Small intestine (tissue), 7 donors: ENCODE data around the gene MFN2. TPM values are rescaled to one million over a fixed set of nuclear protein-coding genes. Genes with fewer than 3 reads are reported as not detected.

ENCODE experiments used
- DNase-seq, 2 donors: peaks; one replicate each; pipeline versions ENCODE4 v3.0.0 to v3.0.0-alpha.2; 2013
- FAIRE-seq: peaks from 2 replicates; lab custom pipeline; 2012; peaks lifted over from hg19 to GRCh38; lab: Jason Lieb, UNC
- H3K27ac ChIP-seq, 3 donors: one replicate each; pipeline ENCODE4 v1.5.1; 2013; ENCODE audit warnings: low read length in 2 of 3, mild to moderate bottlenecking in 2 of 3, control low read depth in 1 of 3, inconsistent platforms in 1 of 3, low read depth in 1 of 3, moderate library complexity in 1 of 3
- H3K27me3 ChIP-seq, 3 donors: one replicate each; pipeline ENCODE4 v1.6.1; 2013; ENCODE audit warnings: low read length in 3 of 3, inconsistent platforms in 1 of 3; ENCODE audit not compliant: control insufficient read depth in 3 of 3, insufficient read depth in 3 of 3
- H3K36me3 ChIP-seq, 3 donors: one replicate each; pipeline ENCODE4 v1.6.1; 2013; ENCODE audit warnings: low read length in 3 of 3, inconsistent platforms in 1 of 3, low read depth in 1 of 3, mild to moderate bottlenecking in 1 of 3, moderate library complexity in 1 of 3; ENCODE audit not compliant: control insufficient read depth in 3 of 3, insufficient read depth in 2 of 3
- H3K4me1 ChIP-seq, 3 donors: one replicate each; pipeline ENCODE4 v1.6.1; 2013; ENCODE audit warnings: low read length in 2 of 3, inconsistent platforms in 1 of 3, low read depth in 1 of 3, mild to moderate bottlenecking in 1 of 3, moderate library complexity in 1 of 3; ENCODE audit not compliant: control insufficient read depth in 3 of 3, insufficient read depth in 2 of 3
- H3K4me3 ChIP-seq, 3 donors: one replicate each; pipeline ENCODE4 v1.5.1; 2013; ENCODE audit warnings: low read length in 3 of 3, control low read depth in 1 of 3, inconsistent platforms in 1 of 3, low read depth in 1 of 3, mild to moderate bottlenecking in 1 of 3, moderate library complexity in 1 of 3
- H3K9me3 ChIP-seq, 2 donors: one replicate each; pipeline ENCODE4 v1.6.1; 2013; ENCODE audit warnings: low read depth in 1 of 2, low read length in 1 of 2; ENCODE audit not compliant: control insufficient read depth in 2 of 2, insufficient read depth in 1 of 2
- WGBS, 3 donors: extraction: QIAGEN DNeasy Blood & Tissue Kit; methylation state at CpG; one replicate each; pipeline ENCODE4 v1.1.7; 2013; 5-methylcytosine and 5-hydroxymethylcytosine counted together
- polyA plus RNA-seq, 4 donors: library from polyadenylated mRNA; stranded (reverse) in 3 of 4; unstranded in 1 of 4; fragments of 200-250 nt in 3 of 4; fragments of 120-200 nt in 1 of 4; gene quantifications; one replicate each; pipeline versions ENCODE4 v1.2.1 to v1.2.3, GENCODE V29; 2013
- donor health status: healthy with polysubstance abuse.
- donor health status: control.
- donor health status: control.
- donor health status: Bipolar disorder and iron deficiency.
- donor health status: healthy.

Gene MFN2
- polyA plus RNA-seq, 4 donors = 60.3 to 87.0 (median 78.9) TPM

DNA sequence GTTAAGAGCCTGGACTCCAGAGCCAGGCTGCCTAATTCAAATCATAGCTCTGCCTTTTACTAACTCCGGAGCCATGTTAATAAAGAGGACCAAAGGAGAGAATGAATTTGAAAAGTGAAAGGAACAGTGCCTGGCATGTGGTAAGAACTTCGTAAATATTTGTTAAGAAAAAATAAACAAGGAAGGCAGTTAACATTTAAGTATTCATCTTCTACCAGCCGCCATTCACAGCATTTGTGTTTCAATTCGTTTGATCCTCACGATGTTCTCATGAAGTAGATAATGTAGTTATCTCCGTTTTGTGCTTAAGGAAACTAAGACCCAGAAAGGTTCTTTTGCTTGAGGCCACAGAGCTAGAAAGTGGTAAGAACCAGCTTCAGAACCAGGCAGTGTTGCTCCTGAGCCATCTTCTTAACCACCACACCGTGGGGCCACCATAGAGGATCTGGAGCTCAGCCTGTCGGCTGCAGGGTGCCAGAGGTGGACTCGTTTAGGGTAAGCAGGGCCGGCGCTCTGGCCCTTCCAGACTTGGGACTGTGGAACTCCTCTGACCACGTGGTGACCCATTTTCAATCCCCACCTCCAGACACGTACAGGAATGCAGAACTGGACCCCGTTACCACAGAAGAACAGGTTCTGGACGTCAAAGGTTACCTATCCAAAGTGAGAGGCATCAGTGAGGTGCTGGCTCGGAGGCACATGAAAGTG, 11.9 kb downstream of the MFN2 start:
- no peaks in the 10 kb centered on the region for H3K27me3 ChIP-seq
- H3K9me3 ChIP-seq = no peaks in the 10 kb centered on the region
- no peak for DNase-seq
- no peak overlapping the region for H3K4me3 ChIP-seq
- H3K36me3 ChIP-seq = peaks cover 14 to 79% (median 29%) of the 10 kb centered on the region in 3 donors
- H3K4me1 ChIP-seq = no peaks in the 10 kb centered on the region
- FAIRE-seq = no peak
- no peak overlapping the region for H3K27ac ChIP-seq
- WGBS, 3 donors = 85 to 86% (median 86%) methylated on average over 16 of the region's 16 CpGs

DNA sequence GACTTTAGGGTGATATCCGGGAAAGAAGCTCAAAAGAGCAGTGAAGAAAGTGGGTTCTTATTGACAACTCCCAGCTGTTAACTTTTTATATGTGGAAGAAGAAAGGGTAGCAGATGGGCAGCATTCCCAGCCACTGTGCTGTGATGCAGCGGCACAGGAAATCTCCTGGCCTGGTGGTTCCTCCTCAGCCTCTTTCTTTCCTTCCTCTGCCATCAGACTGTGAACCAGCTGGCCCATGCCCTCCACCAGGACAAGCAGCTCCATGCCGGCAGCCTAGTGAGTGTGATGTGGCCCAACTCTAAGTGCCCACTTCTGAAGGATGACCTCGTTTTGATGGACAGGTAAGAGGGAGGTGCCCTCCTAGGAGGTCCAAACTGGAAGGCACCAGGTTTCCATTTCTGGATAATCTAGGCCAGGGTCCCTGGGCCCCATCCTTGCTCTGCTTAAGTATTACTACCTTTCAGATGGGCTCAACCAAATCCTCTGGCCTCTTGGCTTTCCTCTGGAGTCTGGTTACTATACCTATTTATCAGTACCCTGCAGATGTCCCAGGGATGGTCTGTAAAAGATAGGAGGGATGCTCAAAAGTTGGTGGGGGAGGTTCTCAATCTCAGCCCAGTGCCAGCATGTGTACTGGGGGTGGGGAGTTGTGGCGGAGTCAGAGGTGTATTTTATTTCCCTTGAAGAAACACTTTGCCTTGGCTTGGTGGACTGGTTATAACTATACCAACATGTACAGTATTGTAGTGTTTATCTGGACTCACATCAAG, 17.0 kb downstream of the MFN2 start:
- H3K9me3 ChIP-seq = no peaks in the 10 kb centered on the region
- FAIRE-seq (no peak), DNase-seq (no peak)
- no peak overlapping the region for H3K4me3 ChIP-seq
- no peaks in the 10 kb centered on the region for H3K4me1 ChIP-seq
- H3K27ac ChIP-seq = no peak overlapping the region
- H3K36me3 ChIP-seq = peaks cover 30 to 85% (median 38%) of the 10 kb centered on the region in 3 donors
- 91 to 93% (median 93%) methylated on average over 5 of the region's 5 CpGs for WGBS, 3 donors
- H3K27me3 ChIP-seq = no peaks in the 10 kb centered on the region

DNA sequence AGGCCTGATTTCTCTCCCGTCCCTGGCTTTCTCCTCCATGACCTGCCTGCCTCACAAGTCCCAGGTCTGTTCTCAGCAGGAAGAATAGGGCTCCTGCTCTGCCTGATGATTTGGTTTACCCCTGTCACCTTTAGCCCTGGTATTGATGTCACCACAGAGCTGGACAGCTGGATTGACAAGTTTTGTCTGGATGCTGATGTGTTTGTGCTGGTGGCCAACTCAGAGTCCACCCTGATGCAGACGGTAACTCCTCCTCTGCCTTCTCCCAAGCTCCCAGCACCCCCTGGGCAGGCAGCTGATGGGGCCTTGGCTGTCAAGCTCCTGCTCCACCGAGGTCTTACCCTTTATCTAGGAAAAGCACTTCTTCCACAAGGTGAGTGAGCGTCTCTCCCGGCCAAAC, 18.4 kb downstream of the MFN2 start:
- Histone ChIP-seq H3K4me3 (no peak overlapping the region), H3K27ac (no peak overlapping the region), H3K4me1 (peaks cover 0 to 1% (median 0%) of the 10 kb centered on the region in 3 donors), H3K36me3 (peaks cover 30 to 88% (median 42%) of the 10 kb centered on the region in 3 donors), H3K9me3 (no peaks in the 10 kb centered on the region), H3K27me3 (no peaks in the 10 kb centered on the region)
- no peak for DNase-seq
- WGBS, 3 donors = 85 to 88% (median 87%) methylated on average over 5 of the region's 5 CpGs
- FAIRE-seq = no peak

DNA sequence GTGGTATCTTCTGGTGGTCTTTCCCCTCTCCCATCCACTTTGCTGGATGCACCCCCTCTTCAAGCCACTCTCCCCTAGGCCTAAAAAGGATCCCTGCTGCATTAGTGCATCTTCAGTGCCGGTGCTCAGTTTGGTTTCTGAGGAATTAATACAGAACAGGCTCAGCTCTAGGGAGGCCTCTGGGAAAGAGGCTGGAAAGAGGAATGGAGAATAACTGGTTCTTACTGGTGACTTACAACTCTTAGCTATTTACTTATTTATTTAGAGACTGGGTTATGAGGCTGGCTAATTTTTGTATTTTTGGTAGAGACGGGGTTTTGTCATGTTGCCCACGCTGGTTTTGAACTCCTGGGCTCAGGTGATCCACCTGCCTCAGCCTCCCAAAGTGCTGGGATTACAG, 19.0 kb downstream of the MFN2 start:
- no peak overlapping the region for H3K27ac ChIP-seq
- no peaks in the 10 kb centered on the region for H3K27me3 ChIP-seq
- peaks cover 0 to 7% (median 0%) of the 10 kb centered on the region in 3 donors for H3K4me1 ChIP-seq
- peaks cover 32 to 92% (median 42%) of the 10 kb centered on the region in 3 donors for H3K36me3 ChIP-seq
- H3K9me3 ChIP-seq = no peaks in the 10 kb centered on the region
- no peak for FAIRE-seq
- 77 to 94% (median 82%) methylated on average over 3 of the region's 3 CpGs for WGBS, 3 donors
- DNase-seq = no peak
- H3K4me3 ChIP-seq = no peak overlapping the region

DNA sequence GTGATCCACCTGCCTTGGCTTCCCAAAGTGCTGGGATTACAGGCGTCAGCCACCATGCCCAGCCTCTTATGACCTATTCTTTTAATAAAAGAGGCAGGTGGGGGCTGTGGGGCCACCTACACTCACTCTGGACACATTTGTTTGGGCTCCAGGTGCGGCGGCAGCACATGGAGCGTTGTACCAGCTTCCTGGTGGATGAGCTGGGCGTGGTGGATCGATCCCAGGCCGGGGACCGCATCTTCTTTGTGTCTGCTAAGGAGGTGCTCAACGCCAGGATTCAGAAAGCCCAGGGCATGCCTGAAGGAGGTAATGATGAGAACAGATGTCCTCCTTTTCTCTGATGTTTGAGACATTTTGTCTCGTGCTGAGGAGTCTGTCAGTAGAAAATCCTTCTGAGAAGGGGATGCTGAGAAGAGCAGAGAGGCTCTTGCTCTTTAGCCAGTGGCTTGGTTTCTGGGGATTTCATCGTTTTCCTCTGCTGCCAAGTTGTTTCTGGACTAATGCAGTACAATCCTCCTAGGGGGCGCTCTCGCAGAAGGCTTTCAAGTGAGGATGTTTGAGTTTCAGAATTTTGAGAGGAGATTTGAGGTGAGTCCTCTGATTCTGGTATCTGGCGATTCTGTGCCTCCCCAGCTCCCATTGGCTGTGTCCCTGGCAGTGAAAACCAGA, 21.1 kb downstream of the MFN2 start:
- DNase-seq (no peak), FAIRE-seq (no peak)
- 79 to 94% (median 84%) methylated on average over 14 of the region's 14 CpGs for WGBS, 3 donors
- Histone ChIP-seq H3K4me3 (no peak overlapping the region), H3K4me1 (peaks cover 0 to 10% (median 2%) of the 10 kb centered on the region in 3 donors), H3K27ac (peak overlapping the region in 1 of 3 donors; percentile 68), H3K36me3 (peaks cover 38 to 92% (median 39%) of the 10 kb centered on the region in 3 donors), H3K27me3 (no peaks in the 10 kb centered on the region), H3K9me3 (no peaks in the 10 kb centered on the region)

DNA sequence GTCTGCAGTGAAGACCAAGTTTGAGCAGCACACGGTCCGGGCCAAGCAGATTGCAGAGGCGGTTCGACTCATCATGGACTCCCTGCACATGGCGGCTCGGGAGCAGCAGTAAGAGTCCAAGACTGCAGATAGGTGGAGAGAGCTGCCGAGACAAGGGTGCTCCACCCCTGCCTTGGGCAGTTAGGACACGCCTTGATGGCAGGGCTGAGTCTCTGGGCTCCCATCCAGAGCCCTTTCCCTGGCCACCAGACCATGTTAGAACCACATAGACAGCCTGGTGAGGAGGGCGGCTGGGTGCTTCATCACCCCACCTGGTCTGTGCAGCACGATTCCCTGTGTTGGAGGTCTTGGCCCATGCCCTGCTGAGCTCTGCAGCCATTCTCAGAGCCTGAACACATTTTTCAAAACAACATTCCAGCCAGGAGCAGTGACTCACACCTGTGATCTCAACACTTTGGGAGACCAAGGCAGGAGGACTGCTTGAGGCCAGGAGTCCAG, 21.8 kb downstream of the MFN2 start:
- no peak for FAIRE-seq

DNA sequence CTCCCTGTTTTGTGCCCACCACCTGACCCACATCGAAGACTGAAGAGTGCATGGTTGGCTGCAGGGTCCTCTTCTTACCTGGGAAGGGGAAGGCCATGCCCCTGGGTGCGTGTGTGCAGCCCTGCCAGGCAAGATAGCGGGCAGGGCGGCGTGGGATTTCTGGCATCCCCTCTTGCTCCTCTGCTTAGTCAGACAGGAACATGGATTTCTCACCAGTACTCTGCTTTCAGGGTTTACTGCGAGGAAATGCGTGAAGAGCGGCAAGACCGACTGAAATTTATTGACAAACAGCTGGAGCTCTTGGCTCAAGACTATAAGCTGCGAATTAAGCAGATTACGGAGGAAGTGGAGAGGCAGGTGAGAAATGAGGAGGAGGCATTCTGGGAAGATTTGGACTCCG, 23.5 kb downstream of the MFN2 start:
- H3K4me3 ChIP-seq = no peak overlapping the region
- 92 to 95% (median 94%) methylated on average over 12 of the region's 12 CpGs for WGBS, 3 donors
- peaks cover 31 to 86% (median 42%) of the 10 kb centered on the region in 3 donors for H3K36me3 ChIP-seq

More for the DNA sequence above, 21.8 kb downstream of the MFN2 start:
- H3K9me3 ChIP-seq = no peaks in the 10 kb centered on the region
- no peak overlapping the region for H3K4me3 ChIP-seq
- H3K27me3 ChIP-seq = no peaks in the 10 kb centered on the region
- peaks cover 0 to 10% (median 2%) of the 10 kb centered on the region in 3 donors for H3K4me1 ChIP-seq
- DNase-seq = peak in 1 of 2 donors; percentile 66
- WGBS, 3 donors = 77 to 90% (median 85%) methylated on average over 10 of the region's 10 CpGs
- peak overlapping the region in 1 of 3 donors; percentile 68 for H3K27ac ChIP-seq
- peaks cover 36 to 92% (median 46%) of the 10 kb centered on the region in 3 donors for H3K36me3 ChIP-seq

More for the DNA sequence above, 23.5 kb downstream of the MFN2 start:
- no peaks in the 10 kb centered on the region for H3K27me3 ChIP-seq
- H3K27ac ChIP-seq = peak overlapping the region in 2 of 3 donors; percentile 38 to 77
- FAIRE-seq (no peak), DNase-seq (no peak)
- no peaks in the 10 kb centered on the region for H3K9me3 ChIP-seq
- peaks cover 0 to 10% (median 2%) of the 10 kb centered on the region in 3 donors for H3K4me1 ChIP-seq
